Heart left ventricle (tissue), 13 donors: ENCODE measurements around the gene SH3TC1.

Source experiments
- POLR2A ChIP-seq, 2 donors: fragments of 450-650 bp; IDR thresholded peaks; one replicate each; pipeline ENCODE4 v1.6.1; 2017; ENCODE audit warnings: antibody characterized with exemption in 2 of 2, mild to moderate bottlenecking in 2 of 2, moderate library complexity in 2 of 2
- TF ChIP-seq, protein P1 (sequence below), 12 donors: fragments of 200-600 bp; sonication (generic) in 4 of 12; IDR thresholded peaks; one replicate each; pipeline versions ENCODE4 v1.5.0 to v1.8.0; 2018 to 2022; ENCODE audit warnings: antibody characterized with exemption in 12 of 12, mild to moderate bottlenecking in 5 of 12
- donor health status: ischemic (EF 13 %, LVEDD 7.1; RV severe dilation, severe dysfunction).
- donor health status: DM: no; HTN: yes; CAD: no.
- donor health status: DM: no; HTN: no; CAD: no.
- donor health status: ischemic (EF 25% LVEDD 6.9; RV normal size, moderate dysfunction).
- donor health status: ischemic (EF 25% LVEDD 5.7; RV mildly dilated, moderate dysfunction).
- donor health status: ischemic (EF 35%, LVEDD 5.7; RV mildly dilated, moderate dysfunction).
- donor health status: nonischemic (EF 11% LVEDD 7.7; RV severe dilation, severe dysfunction).
- donor health status: DM: yes; HTN: yes; CAD: no.
- donor health status: PGD.
- donor health status: ischemic (EF 29% LVEDD 5.4; RV normal size, mild dysfunction).
- donor health status: nonischemic (EF 23%, LVEDD 6.1; RV moderate dilation, normal function).

DNA sequence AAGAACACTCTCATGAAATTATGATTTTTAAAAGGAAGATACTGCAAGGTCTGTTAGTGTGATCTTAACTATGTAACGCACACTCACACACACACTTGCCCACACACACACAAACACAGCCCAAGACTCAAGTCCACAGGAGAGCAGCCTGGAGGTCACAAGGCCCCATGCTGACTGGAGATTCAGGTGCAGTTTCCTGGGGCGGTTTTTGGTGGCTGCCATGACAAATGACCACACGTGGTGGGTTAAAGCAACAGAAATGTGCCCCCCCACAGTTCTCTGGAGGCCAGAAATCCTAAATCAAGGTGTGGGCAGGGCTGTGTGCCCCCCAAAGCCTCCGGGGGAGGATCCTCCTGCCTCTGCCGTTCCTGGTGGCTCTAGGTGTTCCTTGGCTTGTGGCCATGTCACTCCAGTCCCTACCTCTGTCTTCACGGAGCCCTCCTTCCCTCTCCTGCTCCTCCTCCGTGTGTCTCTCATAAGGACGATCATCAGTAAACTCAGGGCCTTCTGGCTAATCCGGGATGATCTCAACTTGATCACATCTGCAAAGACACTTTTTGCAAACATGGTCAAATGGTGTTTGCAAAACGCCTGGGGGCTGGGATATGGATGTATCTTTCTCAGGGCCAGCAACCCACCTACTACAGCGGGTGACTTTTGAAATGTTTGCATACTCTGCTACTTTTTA lies 60.8 kb downstream of the SH3TC1 start:
- TF ChIP-seq, protein P1, sequence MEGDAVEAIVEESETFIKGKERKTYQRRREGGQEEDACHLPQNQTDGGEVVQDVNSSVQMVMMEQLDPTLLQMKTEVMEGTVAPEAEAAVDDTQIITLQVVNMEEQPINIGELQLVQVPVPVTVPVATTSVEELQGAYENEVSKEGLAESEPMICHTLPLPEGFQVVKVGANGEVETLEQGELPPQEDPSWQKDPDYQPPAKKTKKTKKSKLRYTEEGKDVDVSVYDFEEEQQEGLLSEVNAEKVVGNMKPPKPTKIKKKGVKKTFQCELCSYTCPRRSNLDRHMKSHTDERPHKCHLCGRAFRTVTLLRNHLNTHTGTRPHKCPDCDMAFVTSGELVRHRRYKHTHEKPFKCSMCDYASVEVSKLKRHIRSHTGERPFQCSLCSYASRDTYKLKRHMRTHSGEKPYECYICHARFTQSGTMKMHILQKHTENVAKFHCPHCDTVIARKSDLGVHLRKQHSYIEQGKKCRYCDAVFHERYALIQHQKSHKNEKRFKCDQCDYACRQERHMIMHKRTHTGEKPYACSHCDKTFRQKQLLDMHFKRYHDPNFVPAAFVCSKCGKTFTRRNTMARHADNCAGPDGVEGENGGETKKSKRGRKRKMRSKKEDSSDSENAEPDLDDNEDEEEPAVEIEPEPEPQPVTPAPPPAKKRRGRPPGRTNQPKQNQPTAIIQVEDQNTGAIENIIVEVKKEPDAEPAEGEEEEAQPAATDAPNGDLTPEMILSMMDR (IDR thresholded peaks at IDR 0.05), result no peak
- TF ChIP-seq POLR2A (IDR thresholded peaks at IDR 0.05), result no peak
